HepG2 (cell line): Measurements from ENCODE around the gene GRIP1. TPM values are rescaled to one million over a fixed set of nuclear protein-coding genes. Genes with fewer than 3 reads are reported as not detected.

ENCODE experiments used
- ATF7-NPFF ChIP-seq: sonication (generic); formaldehyde crosslinking; IDR thresholded peaks from 2 replicates; pipeline ENCODE4 v1.8.1; 2023; ENCODE audit warnings: mild to moderate bottlenecking, low read depth, missing genetic modification reagents, moderate library complexity
- CBX1 ChIP-seq: IDR thresholded peaks from one replicate; pipeline ENCODE4 v1.6.1; 2016; ENCODE audit warnings: antibody characterized with exemption, low read depth
- MATR3 ChIP-seq: sonication (generic); formaldehyde crosslinking; IDR thresholded peaks from 2 replicates; pipeline ENCODE4 v1.4.0; 2020; ENCODE audit warnings: missing genetic modification reagents
- SOX6 ChIP-seq, 2 experiments: fragments of 450-650 bp in 1 of 2; sonication (generic) in 1 of 2; formaldehyde crosslinking in 1 of 2; IDR thresholded peaks; 2 replicates each; pipeline versions ENCODE4 v1.4.0 to v1.6.1; 2017 to 2020; ENCODE audit warnings: antibody characterized with exemption in 1 of 2, mild to moderate bottlenecking in 1 of 2, missing genetic modification reagents in 1 of 2
- ZC3H13 ChIP-seq: sonication (generic); formaldehyde crosslinking; IDR thresholded peaks from 2 replicates; pipeline ENCODE4 v1.8.1; 2023; ENCODE audit warnings: mild to moderate bottlenecking, missing genetic modification reagents, moderate library complexity
- ZNF124 ChIP-seq: sonication (generic); formaldehyde crosslinking; IDR thresholded peaks from 2 replicates; pipeline ENCODE4 v1.4.0; 2020; ENCODE audit warnings: missing genetic modification reagents
- ZNF264 ChIP-seq: sonication (generic); formaldehyde crosslinking; IDR thresholded peaks from 2 replicates; pipeline ENCODE4 v1.4.0; 2020; ENCODE audit warnings: missing genetic modification reagents
- ZNF614 ChIP-seq: IDR thresholded peaks from 2 replicates; pipeline ENCODE4 v1.6.1; 2018; ENCODE audit warnings: missing biosample characterization, missing genetic modification reagents, inconsistent platforms, borderline replicate concordance
- ZNF768 ChIP-seq: sonication (generic); formaldehyde crosslinking; IDR thresholded peaks from 2 replicates; pipeline ENCODE4 v1.4.0; 2020; ENCODE audit warnings: missing genetic modification reagents
- ZNF780A ChIP-seq: sonication (generic); formaldehyde crosslinking; IDR thresholded peaks from 2 replicates; pipeline ENCODE4 v1.8.0; 2022; ENCODE audit warnings: mild to moderate bottlenecking, missing genetic modification reagents, moderate library complexity
- polyA plus RNA-seq, 8 experiments: library from polyadenylated mRNA; depleted of rRNA in 3 of 8; stranded (reverse) in 7 of 8; unstranded in 1 of 8; fragments of >200 nt; fragmentation: Illumina TruSeq in 4 of 8; extraction: Trizol in 4 of 8; gene quantifications; 2 replicates each; pipeline versions ENCODE4 v1.2.1 to v1.2.3, GENCODE V29; 2011 to 2016; ENCODE audit warnings: low read depth in 4 of 8, missing spikeins in 1 of 8, mixed read lengths in 1 of 8; ENCODE audit not compliant: insufficient read depth in 1 of 8
- total RNA-seq, 5 experiments: library from RNA; depleted of rRNA; stranded (reverse); fragments of >200 nt; fragmentation: Illumina TruSeq; extraction: Trizol; gene quantifications; 2 replicates each; pipeline ENCODE4 v1.2.3, GENCODE V29; 2016; ENCODE audit warnings: low read depth in 1 of 5
- TF ChIP-seq, protein P1 (sequence below): sonication (generic); formaldehyde crosslinking; IDR thresholded peaks from 2 replicates; pipeline ENCODE4 v1.8.0; 2022; ENCODE audit warnings: mild to moderate bottlenecking, missing genetic modification reagents, moderate library complexity
- TF ChIP-seq, protein P2 (sequence below): sonication (generic); formaldehyde crosslinking; IDR thresholded peaks from 2 replicates; pipeline ENCODE4 v1.4.0; 2020; ENCODE audit warnings: mild to moderate bottlenecking, missing genetic modification reagents
- TF ChIP-seq, protein P3 (sequence below): sonication (generic); formaldehyde crosslinking; IDR thresholded peaks from 2 replicates; pipeline ENCODE4 v1.8.0; 2022; ENCODE audit warnings: missing genetic modification reagents, mild to moderate bottlenecking, moderate library complexity, borderline replicate concordance
- TF ChIP-seq, protein P4 (sequence below): sonication (generic); formaldehyde crosslinking; IDR thresholded peaks from 2 replicates; pipeline ENCODE4 v1.5.0; 2020; ENCODE audit warnings: mild to moderate bottlenecking, missing genetic modification reagents, borderline replicate concordance
- TF ChIP-seq, protein P5 (sequence below): sonication (generic); formaldehyde crosslinking; IDR thresholded peaks from 2 replicates; pipeline ENCODE4 v1.5.1; 2020; ENCODE audit warnings: mild to moderate bottlenecking, missing genetic modification reagents, borderline replicate concordance
- TF ChIP-seq, protein P6 (sequence below): sonication (generic); formaldehyde crosslinking; IDR thresholded peaks from 2 replicates; pipeline ENCODE4 v1.4.0; 2020; ENCODE audit warnings: low read depth, mild to moderate bottlenecking, missing genetic modification reagents

GRIP1 gene
- total and polyA plus RNA-seq, 2 of the 13 experiments (the other 11 are each of a cell fraction or from before 2014, with no cell fraction given): not detected

DNA sequence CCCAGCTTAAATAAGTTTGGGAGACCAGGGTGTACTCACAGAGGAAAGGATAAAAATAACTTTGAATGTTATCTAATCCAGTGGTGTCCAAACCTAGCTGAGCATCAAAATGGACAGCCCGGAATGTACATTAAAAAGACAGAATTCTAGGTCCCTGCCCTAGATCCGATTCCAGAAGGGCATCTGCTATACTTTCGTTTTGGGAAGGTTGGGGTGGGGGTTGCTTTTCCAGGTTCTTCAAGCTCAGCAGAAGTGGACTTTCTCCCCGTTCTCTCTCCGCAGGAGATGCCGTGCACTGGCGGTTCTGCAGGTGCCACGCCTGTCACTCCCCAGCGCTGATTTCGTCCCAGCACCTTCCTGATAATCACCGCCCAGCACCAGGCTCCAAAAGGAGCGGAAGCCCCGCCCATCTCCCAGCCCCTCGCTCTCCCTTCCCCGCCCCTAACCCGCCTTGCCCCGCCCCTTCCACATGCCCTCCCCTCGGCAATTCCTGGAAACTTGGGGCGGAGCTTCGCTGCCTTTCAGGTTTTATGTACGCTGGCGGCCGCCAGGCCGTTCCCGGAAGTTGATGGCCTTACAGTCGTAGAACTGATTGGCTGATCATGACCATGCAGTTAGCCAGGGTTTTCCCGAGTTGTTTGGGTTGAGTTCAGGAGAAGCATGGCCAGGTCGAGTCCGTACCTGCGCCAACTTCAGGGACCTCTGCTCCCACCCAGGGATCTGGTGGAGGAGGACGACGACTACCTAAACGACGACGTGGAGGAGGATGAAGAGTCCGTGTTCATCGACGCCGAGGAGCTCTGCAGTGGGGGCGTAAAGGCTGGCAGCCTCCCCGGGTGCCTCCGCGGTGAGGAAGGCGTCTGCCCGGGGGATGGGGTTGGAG is 376.7 kb downstream of the GRIP1 start, which contains the start of gene HELB (continued):
- TF ChIP-seq, protein P1, sequence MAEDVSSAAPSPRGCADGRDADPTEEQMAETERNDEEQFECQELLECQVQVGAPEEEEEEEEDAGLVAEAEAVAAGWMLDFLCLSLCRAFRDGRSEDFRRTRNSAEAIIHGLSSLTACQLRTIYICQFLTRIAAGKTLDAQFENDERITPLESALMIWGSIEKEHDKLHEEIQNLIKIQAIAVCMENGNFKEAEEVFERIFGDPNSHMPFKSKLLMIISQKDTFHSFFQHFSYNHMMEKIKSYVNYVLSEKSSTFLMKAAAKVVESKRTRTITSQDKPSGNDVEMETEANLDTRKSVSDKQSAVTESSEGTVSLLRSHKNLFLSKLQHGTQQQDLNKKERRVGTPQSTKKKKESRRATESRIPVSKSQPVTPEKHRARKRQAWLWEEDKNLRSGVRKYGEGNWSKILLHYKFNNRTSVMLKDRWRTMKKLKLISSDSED: no peak
- TF ChIP-seq SOX6 (IDR thresholded peaks at IDR 0.05): no peak
- TF ChIP-seq SOX6 (CRISPR knock-in tag; IDR thresholded peaks at IDR 0.05): peak; percentile 36; the same call in 1 of the 2 replicates
- TF ChIP-seq, protein P2, sequence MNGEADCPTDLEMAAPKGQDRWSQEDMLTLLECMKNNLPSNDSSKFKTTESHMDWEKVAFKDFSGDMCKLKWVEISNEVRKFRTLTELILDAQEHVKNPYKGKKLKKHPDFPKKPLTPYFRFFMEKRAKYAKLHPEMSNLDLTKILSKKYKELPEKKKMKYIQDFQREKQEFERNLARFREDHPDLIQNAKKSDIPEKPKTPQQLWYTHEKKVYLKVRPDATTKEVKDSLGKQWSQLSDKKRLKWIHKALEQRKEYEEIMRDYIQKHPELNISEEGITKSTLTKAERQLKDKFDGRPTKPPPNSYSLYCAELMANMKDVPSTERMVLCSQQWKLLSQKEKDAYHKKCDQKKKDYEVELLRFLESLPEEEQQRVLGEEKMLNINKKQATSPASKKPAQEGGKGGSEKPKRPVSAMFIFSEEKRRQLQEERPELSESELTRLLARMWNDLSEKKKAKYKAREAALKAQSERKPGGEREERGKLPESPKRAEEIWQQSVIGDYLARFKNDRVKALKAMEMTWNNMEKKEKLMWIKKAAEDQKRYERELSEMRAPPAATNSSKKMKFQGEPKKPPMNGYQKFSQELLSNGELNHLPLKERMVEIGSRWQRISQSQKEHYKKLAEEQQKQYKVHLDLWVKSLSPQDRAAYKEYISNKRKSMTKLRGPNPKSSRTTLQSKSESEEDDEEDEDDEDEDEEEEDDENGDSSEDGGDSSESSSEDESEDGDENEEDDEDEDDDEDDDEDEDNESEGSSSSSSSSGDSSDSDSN: peak; percentile 65
- TF ChIP-seq ZNF264 (CRISPR knock-in tag): 0 out of 2 replicates have a peak, but pooled peaks have one; percentile 46
- peak; percentile 23; the same call in 1 of the 2 replicates for TF ChIP-seq ZNF768
- no peak for TF ChIP-seq ZNF614 (CRISPR knock-in tag)
- no peak for TF ChIP-seq ZNF780A (CRISPR knock-in tag)
- TF ChIP-seq, protein P3, sequence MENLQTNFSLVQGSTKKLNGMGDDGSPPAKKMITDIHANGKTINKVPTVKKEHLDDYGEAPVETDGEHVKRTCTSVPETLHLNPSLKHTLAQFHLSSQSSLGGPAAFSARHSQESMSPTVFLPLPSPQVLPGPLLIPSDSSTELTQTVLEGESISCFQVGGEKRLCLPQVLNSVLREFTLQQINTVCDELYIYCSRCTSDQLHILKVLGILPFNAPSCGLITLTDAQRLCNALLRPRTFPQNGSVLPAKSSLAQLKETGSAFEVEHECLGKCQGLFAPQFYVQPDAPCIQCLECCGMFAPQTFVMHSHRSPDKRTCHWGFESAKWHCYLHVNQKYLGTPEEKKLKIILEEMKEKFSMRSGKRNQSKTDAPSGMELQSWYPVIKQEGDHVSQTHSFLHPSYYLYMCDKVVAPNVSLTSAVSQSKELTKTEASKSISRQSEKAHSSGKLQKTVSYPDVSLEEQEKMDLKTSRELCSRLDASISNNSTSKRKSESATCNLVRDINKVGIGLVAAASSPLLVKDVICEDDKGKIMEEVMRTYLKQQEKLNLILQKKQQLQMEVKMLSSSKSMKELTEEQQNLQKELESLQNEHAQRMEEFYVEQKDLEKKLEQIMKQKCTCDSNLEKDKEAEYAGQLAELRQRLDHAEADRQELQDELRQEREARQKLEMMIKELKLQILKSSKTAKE (CRISPR knock-in tag): no peak; the same call in 1 of the 2 replicates
- peak; percentile 62; the same call in 1 of the 2 replicates for TF ChIP-seq ATF7-NPFF (CRISPR knock-in tag)
- TF ChIP-seq ZC3H13 (CRISPR knock-in tag): no peak
- TF ChIP-seq, protein P4, sequence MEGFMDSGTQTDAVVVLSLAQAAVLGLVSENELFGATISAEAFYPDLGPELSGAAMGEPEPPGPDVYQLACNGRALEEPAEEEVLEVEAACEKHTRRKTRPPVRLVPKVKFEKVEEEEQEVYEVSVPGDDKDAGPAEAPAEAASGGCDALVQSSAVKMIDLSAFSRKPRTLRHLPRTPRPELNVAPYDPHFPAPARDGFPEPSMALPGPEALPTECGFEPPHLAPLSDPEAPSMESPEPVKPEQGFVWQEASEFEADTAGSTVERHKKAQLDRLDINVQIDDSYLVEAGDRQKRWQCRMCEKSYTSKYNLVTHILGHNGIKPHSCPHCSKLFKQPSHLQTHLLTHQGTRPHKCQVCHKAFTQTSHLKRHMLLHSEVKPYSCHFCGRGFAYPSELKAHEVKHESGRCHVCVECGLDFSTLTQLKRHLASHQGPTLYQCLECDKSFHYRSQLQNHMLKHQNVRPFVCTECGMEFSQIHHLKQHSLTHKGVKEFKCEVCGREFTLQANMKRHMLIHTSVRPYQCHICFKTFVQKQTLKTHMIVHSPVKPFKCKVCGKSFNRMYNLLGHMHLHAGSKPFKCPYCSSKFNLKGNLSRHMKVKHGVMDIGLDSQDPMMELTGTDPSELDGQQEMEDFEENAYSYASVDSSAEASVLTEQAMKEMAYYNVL: peak; percentile 31; the same call in 1 of the 2 replicates
- TF ChIP-seq, protein P5, sequence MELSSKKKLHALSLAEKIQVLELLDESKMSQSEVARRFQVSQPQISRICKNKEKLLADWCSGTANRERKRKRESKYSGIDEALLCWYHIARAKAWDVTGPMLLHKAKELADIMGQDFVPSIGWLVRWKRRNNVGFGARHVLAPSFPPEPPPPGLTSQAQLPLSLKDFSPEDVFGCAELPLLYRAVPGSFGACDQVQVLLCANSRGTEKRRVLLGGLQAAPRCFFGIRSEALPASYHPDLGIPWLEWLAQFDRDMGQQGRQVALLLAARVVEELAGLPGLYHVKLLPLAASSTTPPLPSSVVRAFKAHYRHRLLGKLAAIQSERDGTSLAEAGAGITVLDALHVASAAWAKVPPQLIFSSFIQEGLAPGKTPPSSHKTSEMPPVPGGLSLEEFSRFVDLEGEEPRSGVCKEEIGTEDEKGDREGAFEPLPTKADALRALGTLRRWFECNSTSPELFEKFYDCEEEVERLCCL: no peak
- TF ChIP-seq MATR3 (CRISPR knock-in tag): no peak
- TF ChIP-seq, protein P6, sequence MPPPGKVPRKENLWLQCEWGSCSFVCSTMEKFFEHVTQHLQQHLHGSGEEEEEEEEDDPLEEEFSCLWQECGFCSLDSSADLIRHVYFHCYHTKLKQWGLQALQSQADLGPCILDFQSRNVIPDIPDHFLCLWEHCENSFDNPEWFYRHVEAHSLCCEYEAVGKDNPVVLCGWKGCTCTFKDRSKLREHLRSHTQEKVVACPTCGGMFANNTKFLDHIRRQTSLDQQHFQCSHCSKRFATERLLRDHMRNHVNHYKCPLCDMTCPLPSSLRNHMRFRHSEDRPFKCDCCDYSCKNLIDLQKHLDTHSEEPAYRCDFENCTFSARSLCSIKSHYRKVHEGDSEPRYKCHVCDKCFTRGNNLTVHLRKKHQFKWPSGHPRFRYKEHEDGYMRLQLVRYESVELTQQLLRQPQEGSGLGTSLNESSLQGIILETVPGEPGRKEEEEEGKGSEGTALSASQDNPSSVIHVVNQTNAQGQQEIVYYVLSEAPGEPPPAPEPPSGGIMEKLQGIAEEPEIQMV (CRISPR knock-in tag): 0 out of 2 replicates have a peak, but pooled peaks have one; percentile 44
- TF ChIP-seq ZNF124: no peak
- TF ChIP-seq CBX1: no peak
